Lower leg skin (tissue), 3 donors: ENCODE results near the gene LBHD2.
"Not testable (repeated sequence)": the region's sequence is repeated elsewhere in the genome, so short reads cannot be mapped to it uniquely, and the experiment has no call there.

Source experiments
- CTCF ChIP-seq, 3 donors: fragments of 450-650 bp; IDR thresholded peaks; one replicate each; pipeline ENCODE4 v1.5.1; 2016; ENCODE audit warnings: antibody characterized with exemption in 3 of 3, mild to moderate bottlenecking in 3 of 3, moderate library complexity in 2 of 3
- POLR2A ChIP-seq, 2 donors: fragments of 450-650 bp; IDR thresholded peaks; one replicate each; pipeline ENCODE4 v1.6.1; 2016 to 2017; ENCODE audit warnings: antibody characterized with exemption in 2 of 2, mild to moderate bottlenecking in 1 of 2, moderate library complexity in 1 of 2

GRCh38 chr14:103117499-103117898 lies 33.5 kb downstream of the LBHD2 start:
- TF ChIP-seq POLR2A, CTCF (IDR thresholded peaks at IDR 0.05): not testable (repeated sequence)
